Brain microvascular endothelial cell (primary cell): Measurements from ENCODE around the gene MCL1.
A peak's percentile ranks its signal among the peaks of the same experiment; 100 is the strongest.

Source experiments
- DNase-seq: peaks from one replicate; pipeline ENCODE4 v3.0.0-alpha.2; 2020
- H3K27ac ChIP-seq: fragments of 250-450 bp; sonication (Bioruptor Pico); 2 replicates; pipeline ENCODE4 v1.5.1; 2020; ENCODE audit warnings: mild to moderate bottlenecking, moderate library complexity
- H3K27me3 ChIP-seq: fragments of 250-450 bp; sonication (Bioruptor Pico); replicated peaks from 2 replicates; pipeline ENCODE4 v1.5.1; 2020; ENCODE audit warnings: mild to moderate bottlenecking
- H3K36me3 ChIP-seq: fragments of 250-450 bp; sonication (Bioruptor Pico); replicated peaks from 2 replicates; pipeline ENCODE4 v1.5.1; 2020; ENCODE audit warnings: mild to moderate bottlenecking
- H3K4me3 ChIP-seq: 2 replicates; pipeline ENCODE4 v1.5.1; 2011; ENCODE audit warnings: low read depth, mild to moderate bottlenecking, control low read depth, low read length, moderate library complexity
- CTCF ChIP-seq: IDR thresholded peaks from 2 replicates; pipeline ENCODE4 v1.5.1; 2011; ENCODE audit warnings: low read depth, mild to moderate bottlenecking, moderate library complexity, low read length, control low read depth, inconsistent platforms; ENCODE audit errors: missing control alignments
- in situ Hi-C: cut with HindIII; loops from 2 replicates; pipeline ENCODE4 v1.10.0; 2017; ENCODE audit warnings: low sequenced_read_pairs, low pct_ligation_motif_present

The MCL1 gene

GRCh38 chr1:150560576-150561253 lies 18.7 kb downstream of the MCL1 start:
- Histone ChIP-seq H3K27ac (peak overlapping the region; percentile 98), H3K4me3 (peak overlapping the region; percentile 65), H3K27me3 (no peaks in the 10 kb centered on the region), H3K36me3 (no peaks in the 10 kb centered on the region)
- in situ Hi-C loops: no loop called here
- peak; percentile 89 for TF ChIP-seq CTCF
- peak; percentile 74 for DNase-seq

- no peaks in the 10 kb centered on the region for H3K36me3 ChIP-seq
- DNase-seq: no peak
- no peak overlapping the region for H3K4me3 ChIP-seq
- peak; percentile 97 for TF ChIP-seq CTCF
- H3K27me3 ChIP-seq: no peaks in the 10 kb centered on the region
- in situ Hi-C loops: no loop called here
- no peak overlapping the region for H3K27ac ChIP-seq
Measured at GRCh38 chr1:150560011-150560438, 19.4 kb downstream of the MCL1 start.

- Histone ChIP-seq H3K27me3 (no peaks in the 10 kb centered on the region), H3K36me3 (no peaks in the 10 kb centered on the region), H3K4me3 (no peak overlapping the region), H3K27ac (no peak overlapping the region)
- in situ Hi-C loops: no loop called here
- no peak for TF ChIP-seq CTCF
- no peak for DNase-seq
Measured at GRCh38 chr1:150559656-150560010, 19.8 kb downstream of the MCL1 start.

- no peaks in the 10 kb centered on the region for H3K27me3 ChIP-seq
- no peak overlapping the region for H3K27ac ChIP-seq
- TF ChIP-seq CTCF: no peak
- H3K36me3 ChIP-seq: no peaks in the 10 kb centered on the region
- in situ Hi-C loops: no loop called here
- H3K4me3 ChIP-seq: no peak overlapping the region
- DNase-seq: no peak
Measured at GRCh38 chr1:150558761-150559655, 20.4 kb downstream of the MCL1 start.

- Histone ChIP-seq H3K27me3 (no peaks in the 10 kb centered on the region), H3K4me3 (no peak overlapping the region), H3K36me3 (no peaks in the 10 kb centered on the region), H3K27ac (no peak overlapping the region)
- TF ChIP-seq CTCF: no peak
- in situ Hi-C loops: no loop called here
- no peak for DNase-seq
Measured at GRCh38 chr1:150558303-150558704, 21.1 kb downstream of the MCL1 start.
